HG02588 (cell line): ENCODE measurements around the gene RBM42.
"Not testable (repeated sequence)": the region's sequence is repeated elsewhere in the genome, so short reads cannot be mapped to it uniquely, and the experiment has no call there.

Experiments used
- ATAC-seq: cut with Tn5 transposase; IDR thresholded peaks from one replicate; pipeline ENCODE4 v1.9.1; 2021; ENCODE audit warnings: mild to moderate bottlenecking, moderate library complexity; ENCODE audit not compliant: unreplicated experiment

RBM42 gene

GRCh38 chr19:35628565-35629331 lies at the start of gene RBM42:
TSS of gene RBM42 (plus strand) at chr19:35629036. CDS start at chr19:35629154, 118 bp downstream.
- peak; percentile 91 for ATAC-seq

- ATAC-seq = no peak
Observed at GRCh38 chr19:35582760-35583159, 46.1 kb upstream of the RBM42 start.

- no peak for ATAC-seq
Observed at GRCh38 chr19:35585848-35586247, 43.0 kb upstream of the RBM42 start, which contains the start of gene PMIS2. TSS of gene PMIS2 (plus strand) at chr19:35586173. CDS start at chr19:35586260, 87 bp downstream.

- ATAC-seq = no peak
Observed at GRCh38 chr19:35587321-35587720, 41.5 kb upstream of the RBM42 start.

- no peak for ATAC-seq
Observed at GRCh38 chr19:35590875-35591274, 38.0 kb upstream of the RBM42 start.

- no peak for ATAC-seq
Observed at GRCh38 chr19:35592226-35592625, 36.6 kb upstream of the RBM42 start.

GRCh38 chr19:35595026-35595425 lies 33.8 kb upstream of the RBM42 start:
- ATAC-seq = not testable (repeated sequence)

GRCh38 chr19:35595928-35596327 lies 32.9 kb upstream of the RBM42 start:
- no peak for ATAC-seq

- no peak for ATAC-seq
Observed at GRCh38 chr19:35596366-35596999, 32.4 kb upstream of the RBM42 start.

GRCh38 chr19:35601971-35602370 lies 26.9 kb upstream of the RBM42 start:
- ATAC-seq = no peak

GRCh38 chr19:35604436-35604835 lies 24.4 kb upstream of the RBM42 start:
- not testable (repeated sequence) for ATAC-seq

- not testable (repeated sequence) for ATAC-seq
Observed at GRCh38 chr19:35607170-35607569, 21.7 kb upstream of the RBM42 start.

GRCh38 chr19:35607661-35608060 lies 21.2 kb upstream of the RBM42 start:
- no peak for ATAC-seq

GRCh38 chr19:35608251-35608650 lies 20.6 kb upstream of the RBM42 start:
- no peak for ATAC-seq

- ATAC-seq = no peak
Observed at GRCh38 chr19:35609851-35610353, 18.9 kb upstream of the RBM42 start.

GRCh38 chr19:35612224-35612558 lies 16.6 kb upstream of the RBM42 start:
- no peak for ATAC-seq

GRCh38 chr19:35612559-35613321 lies 16.1 kb upstream of the RBM42 start, which contains the start of gene HAUS5:
TSS of gene HAUS5 (plus strand) at chr19:35612735. CDS start at chr19:35612795, 60 bp downstream.
- peak; percentile 80 for ATAC-seq

GRCh38 chr19:35613574-35613973 lies 15.3 kb upstream of the RBM42 start:
- ATAC-seq = no peak

- no peak for ATAC-seq
Observed at GRCh38 chr19:35615036-35615435, 13.8 kb upstream of the RBM42 start.

- no peak for ATAC-seq
Observed at GRCh38 chr19:35618857-35619256, 10.0 kb upstream of the RBM42 start.

GRCh38 chr19:35619290-35619923 lies 9.4 kb upstream of the RBM42 start:
- no peak for ATAC-seq
